Limb (tissue), 2 donors: Measurements from ENCODE around the gene YKT6.
"Not testable (repeated sequence)": the region's sequence is repeated elsewhere in the genome, so short reads cannot be mapped to it uniquely, and the experiment has no call there.

ENCODE experiments used
- DNase-seq, 2 donors: peaks; one replicate each; pipeline ENCODE4 v3.0.0-alpha.2; 2016; ENCODE audit errors: extremely low spot score in 2 of 2

YKT6 gene

GRCh38 chr7:44193011-44193802 is 7.6 kb upstream of the YKT6 start:
- no peak for DNase-seq

GRCh38 chr7:44194069-44194468 is 6.7 kb upstream of the YKT6 start:
- no peak for DNase-seq

- no peak for DNase-seq
These were observed 6.1 kb upstream of the YKT6 start for GRCh38 chr7:44194562-44195145.

GRCh38 chr7:44195889-44196288 is 4.9 kb upstream of the YKT6 start:
- DNase-seq, result no peak

- peak; percentile 30 to 42 for DNase-seq
These were observed 4.3 kb upstream of the YKT6 start for GRCh38 chr7:44196450-44196872.

GRCh38 chr7:44197474-44197873 is 3.3 kb upstream of the YKT6 start:
- no peak for DNase-seq

- not testable (repeated sequence) for DNase-seq
These were observed 615 bp upstream of the YKT6 start for GRCh38 chr7:44200163-44200562.

GRCh38 chr7:44201813-44202212 is 1.0 kb downstream of the YKT6 start:
- DNase-seq, result no peak

GRCh38 chr7:44206008-44206407 is 5.2 kb downstream of the YKT6 start:
- DNase-seq, result no peak

GRCh38 chr7:44208085-44208484 is 7.3 kb downstream of the YKT6 start:
- no peak for DNase-seq

GRCh38 chr7:44210107-44210506 is 9.3 kb downstream of the YKT6 start:
- no peak for DNase-seq

- no peak for DNase-seq
These were observed 10.4 kb downstream of the YKT6 start for GRCh38 chr7:44211126-44211675.

- no peak for DNase-seq
These were observed 11.2 kb downstream of the YKT6 start for GRCh38 chr7:44212018-44212417.

GRCh38 chr7:44212581-44213184 is 11.9 kb downstream of the YKT6 start:
- DNase-seq, result no peak

GRCh38 chr7:44213206-44213876 is 12.6 kb downstream of the YKT6 start:
- no peak for DNase-seq

GRCh38 chr7:44213877-44214388 is 13.2 kb downstream of the YKT6 start:
- DNase-seq, result no peak

GRCh38 chr7:44215531-44215930 is 14.8 kb downstream of the YKT6 start:
- no peak for DNase-seq

GRCh38 chr7:44216019-44216418 is 15.2 kb downstream of the YKT6 start:
- DNase-seq, result no peak

GRCh38 chr7:44216521-44217222 is 15.9 kb downstream of the YKT6 start:
- DNase-seq, result peak in 1 of 2 donors; percentile 22

- no peak for DNase-seq
These were observed 16.5 kb downstream of the YKT6 start for GRCh38 chr7:44217223-44217714.
